Stimulated activated CD4-positive, alpha-beta T cell treated with anti-CD3 and anti-CD28 coated beads, Interleukin-1b, Interleukin-23, amount 100 ng/mL, for 4 hours (primary cell): Measurements from ENCODE around the gene BLVRA.
A peak's percentile ranks its signal among the peaks of the same experiment; 100 is the strongest.
"Not testable (repeated sequence)": the region's sequence is repeated elsewhere in the genome, so short reads cannot be mapped to it uniquely, and the experiment has no call there.

Experiments used
- DNase-seq, 2 donors: peaks; one replicate each; pipeline ENCODE4 v3.0.0-alpha.2; 2020; ENCODE audit warnings: low read depth in 2 of 2

Gene BLVRA

GRCh38 chr7:43758029-43758821 lies at the start of gene BLVRA:
TSS of gene BLVRA (plus strand) at chr7:43758680. CDS start at chr7:43771159, 12,479 bp downstream.
- peak; percentile 45 to 66 for DNase-seq

GRCh38 chr7:43711503-43711902 lies 47.0 kb upstream of the BLVRA start:
- no peak for DNase-seq

- not testable (repeated sequence) for DNase-seq
Observed at GRCh38 chr7:43715966-43716365, 42.5 kb upstream of the BLVRA start.

GRCh38 chr7:43716598-43716997 lies 41.9 kb upstream of the BLVRA start:
- no peak for DNase-seq

GRCh38 chr7:43721193-43721806 lies 37.2 kb upstream of the BLVRA start:
- DNase-seq, result no peak

- no peak for DNase-seq
Observed at GRCh38 chr7:43723007-43723341, 35.5 kb upstream of the BLVRA start.

GRCh38 chr7:43725251-43725650 lies 33.2 kb upstream of the BLVRA start:
- DNase-seq, result no peak

- DNase-seq, result no peak
Observed at GRCh38 chr7:43726466-43726865, 32.0 kb upstream of the BLVRA start.

GRCh38 chr7:43727003-43727402 lies 31.5 kb upstream of the BLVRA start:
- DNase-seq, result no peak

- DNase-seq, result no peak
Observed at GRCh38 chr7:43727494-43727893, 31.0 kb upstream of the BLVRA start.

GRCh38 chr7:43729214-43729923 lies 29.1 kb upstream of the BLVRA start, which contains the start of gene COA1:
TSS of gene COA1 (minus strand) at chr7:43729523. CDS start at chr7:43648614, 80,909 bp downstream.
- peak; percentile 69 to 71 for DNase-seq

- no peak for DNase-seq
Observed at GRCh38 chr7:43729924-43730248, 28.6 kb upstream of the BLVRA start.

GRCh38 chr7:43731494-43731893 lies 27.0 kb upstream of the BLVRA start:
- DNase-seq, result not testable (repeated sequence)

GRCh38 chr7:43734575-43735332 lies 23.7 kb upstream of the BLVRA start:
- not testable (repeated sequence) for DNase-seq

GRCh38 chr7:43735403-43735801 lies 23.1 kb upstream of the BLVRA start:
- no peak for DNase-seq

GRCh38 chr7:43735802-43736603 lies 22.5 kb upstream of the BLVRA start:
- no peak for DNase-seq

- no peak for DNase-seq
Observed at GRCh38 chr7:43737467-43738127, 20.9 kb upstream of the BLVRA start.

GRCh38 chr7:43742692-43743091 lies 15.8 kb upstream of the BLVRA start:
- no peak for DNase-seq

GRCh38 chr7:43747328-43748105 lies 11.0 kb upstream of the BLVRA start:
- DNase-seq, result no peak

- no peak for DNase-seq
Observed at GRCh38 chr7:43749383-43749940, 9.0 kb upstream of the BLVRA start.
